ENCODE results near the gene PHEX. TPM values are rescaled to one million over a fixed set of nuclear protein-coding genes. Genes with fewer than 3 reads are reported as not detected.
A peak's percentile ranks its signal among the peaks of the same experiment; 100 is the strongest.

PHEX gene
- total RNA-seq, 4 donors from 2014 or later: 0.14 to 0.20 TPM; not detected in 2

DNA sequence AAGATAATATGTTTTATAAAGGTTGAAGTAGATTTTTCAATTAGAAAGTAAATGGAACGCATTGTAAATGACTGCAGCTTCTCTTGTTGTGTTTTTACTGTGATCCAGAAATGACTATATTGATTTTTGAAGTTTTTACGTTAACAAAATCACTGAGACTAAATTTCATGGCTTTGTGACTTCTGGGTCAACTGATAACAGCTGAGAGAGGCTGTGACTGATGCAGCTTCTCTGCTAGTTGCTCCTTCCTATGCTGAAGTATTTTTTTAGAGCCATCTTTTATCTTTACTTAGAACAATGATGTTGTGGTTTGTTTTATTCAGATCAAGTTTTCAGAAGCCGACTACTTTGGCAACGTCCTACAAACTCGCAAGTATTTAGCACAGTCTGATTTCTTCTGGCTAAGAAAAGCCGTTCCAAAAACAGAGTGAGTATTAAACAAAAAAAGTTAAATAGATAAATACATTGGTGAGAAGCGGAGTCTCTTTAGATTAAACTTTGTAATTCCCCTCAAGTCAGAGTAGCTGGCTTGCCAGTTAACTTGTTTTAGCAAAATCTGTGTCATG lies 145.9 kb downstream of the PHEX start:
- no peak for DNase-seq
- no peak for TF ChIP-seq EP300 (IDR thresholded peaks at IDR 0.05; ENCODE audit: low read depth)
- TF ChIP-seq POLR2AphosphoS5 (IDR thresholded peaks at IDR 0.05): no peak
- TF ChIP-seq, protein P1, sequence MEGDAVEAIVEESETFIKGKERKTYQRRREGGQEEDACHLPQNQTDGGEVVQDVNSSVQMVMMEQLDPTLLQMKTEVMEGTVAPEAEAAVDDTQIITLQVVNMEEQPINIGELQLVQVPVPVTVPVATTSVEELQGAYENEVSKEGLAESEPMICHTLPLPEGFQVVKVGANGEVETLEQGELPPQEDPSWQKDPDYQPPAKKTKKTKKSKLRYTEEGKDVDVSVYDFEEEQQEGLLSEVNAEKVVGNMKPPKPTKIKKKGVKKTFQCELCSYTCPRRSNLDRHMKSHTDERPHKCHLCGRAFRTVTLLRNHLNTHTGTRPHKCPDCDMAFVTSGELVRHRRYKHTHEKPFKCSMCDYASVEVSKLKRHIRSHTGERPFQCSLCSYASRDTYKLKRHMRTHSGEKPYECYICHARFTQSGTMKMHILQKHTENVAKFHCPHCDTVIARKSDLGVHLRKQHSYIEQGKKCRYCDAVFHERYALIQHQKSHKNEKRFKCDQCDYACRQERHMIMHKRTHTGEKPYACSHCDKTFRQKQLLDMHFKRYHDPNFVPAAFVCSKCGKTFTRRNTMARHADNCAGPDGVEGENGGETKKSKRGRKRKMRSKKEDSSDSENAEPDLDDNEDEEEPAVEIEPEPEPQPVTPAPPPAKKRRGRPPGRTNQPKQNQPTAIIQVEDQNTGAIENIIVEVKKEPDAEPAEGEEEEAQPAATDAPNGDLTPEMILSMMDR (IDR thresholded peaks at IDR 0.05): no peak
- TF ChIP-seq POLR2A (IDR thresholded peaks at IDR 0.05): no peak
- H3K36me3 ChIP-seq: no peaks in the 10 kb centered on the region
- H3K9me3 ChIP-seq: no peaks in the 10 kb centered on the region
- no peak overlapping the region for H3K4me3 ChIP-seq
- in situ Hi-C loops (cut with MboI; ENCODE audit: low pct_ligation_motif_present in 1 of 4, low pct_unique_long_range_greater_than_20kb in 1 of 4, low sequenced_read_pairs in 3 of 4) (no loop called here), intact Hi-C loops (cut with DNase I; ENCODE audit: low total_unique reads) (no loop called here)
- 53 to 56% methylated on average over 6 to 7 of the region's 7 CpGs for WGBS, 2 donors (ENCODE audit: low coverage in 1 of 2)
- no peak overlapping the region for H3K27ac ChIP-seq
- no peaks in the 10 kb centered on the region for H3K27me3 ChIP-seq
- H3K4me1 ChIP-seq: no peaks in the 10 kb centered on the region

DNA sequence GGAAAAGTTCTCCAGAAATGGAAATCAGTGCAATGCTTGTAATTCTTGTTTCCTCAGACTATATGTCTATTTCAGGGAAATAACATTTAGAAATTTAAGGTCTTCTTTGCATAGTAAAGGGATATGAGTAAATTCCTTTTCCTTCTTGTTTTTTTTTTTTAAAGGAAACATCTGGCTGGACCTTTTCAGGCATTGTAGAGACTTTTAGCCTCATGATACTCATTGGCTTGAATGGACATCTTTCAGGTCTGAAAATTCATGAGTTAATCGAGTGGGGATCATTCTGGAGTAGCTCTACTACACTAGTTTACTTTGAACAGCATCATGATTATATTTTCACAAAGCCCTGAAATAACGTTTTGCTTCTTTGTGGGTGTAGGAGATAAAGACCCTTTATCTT lies 152.0 kb downstream of the PHEX start:
- Histone ChIP-seq H3K27ac (no peak overlapping the region), H3K27me3 (no peaks in the 10 kb centered on the region), H3K4me1 (no peaks in the 10 kb centered on the region), H3K4me3 (no peak overlapping the region), H3K36me3 (no peaks in the 10 kb centered on the region), H3K9me3 (no peaks in the 10 kb centered on the region)
- 17 to 39% methylated on average over 1 to 2 of the region's 2 CpGs for WGBS, 2 donors (ENCODE audit: low coverage in 1 of 2)
- intact Hi-C loops (cut with DNase I; ENCODE audit: low total_unique reads) (no loop called here), in situ Hi-C loops (cut with MboI; ENCODE audit: low pct_ligation_motif_present in 1 of 4, low pct_unique_long_range_greater_than_20kb in 1 of 4, low sequenced_read_pairs in 3 of 4) (no loop called here)
- TF ChIP-seq EP300 (IDR thresholded peaks at IDR 0.05; ENCODE audit: low read depth): no peak
- no peak for TF ChIP-seq POLR2AphosphoS5 (IDR thresholded peaks at IDR 0.05)
- no peak for TF ChIP-seq POLR2A (IDR thresholded peaks at IDR 0.05)
- TF ChIP-seq, protein P1 (IDR thresholded peaks at IDR 0.05): no peak
- no peak for DNase-seq

DNA sequence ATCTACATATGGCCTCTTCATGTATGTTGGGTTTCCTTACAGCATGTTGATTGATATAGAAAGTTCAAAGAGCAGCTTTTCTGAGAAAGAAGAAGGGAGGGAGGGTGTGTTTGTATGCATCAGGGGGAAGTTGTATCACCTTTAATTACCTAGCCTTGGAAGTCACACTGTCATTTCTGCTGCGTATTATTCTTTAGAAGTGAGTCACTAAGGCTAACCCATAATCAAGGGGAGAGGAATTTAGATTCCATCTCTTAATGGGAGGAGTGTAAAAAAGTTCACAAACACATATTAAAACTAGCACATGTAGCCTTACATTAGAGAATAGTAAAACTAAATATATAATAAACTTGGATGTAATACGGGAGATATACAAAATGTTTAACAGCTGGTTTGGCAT lies 154.0 kb downstream of the PHEX start:
- no peak overlapping the region for H3K4me3 ChIP-seq
- H3K4me1 ChIP-seq: no peaks in the 10 kb centered on the region
- no peaks in the 10 kb centered on the region for H3K27me3 ChIP-seq
- DNase-seq: no peak
- in situ Hi-C loops (cut with MboI; ENCODE audit: low pct_ligation_motif_present in 1 of 4, low pct_unique_long_range_greater_than_20kb in 1 of 4, low sequenced_read_pairs in 3 of 4) (no loop called here), intact Hi-C loops (cut with DNase I; ENCODE audit: low total_unique reads) (no loop called here)
- H3K36me3 ChIP-seq: no peaks in the 10 kb centered on the region
- TF ChIP-seq POLR2A (IDR thresholded peaks at IDR 0.05) (no peak), POLR2AphosphoS5 (IDR thresholded peaks at IDR 0.05) (no peak), EP300 (IDR thresholded peaks at IDR 0.05; ENCODE audit: low read depth) (no peak)
- TF ChIP-seq, protein P1 (IDR thresholded peaks at IDR 0.05): no peak
- no peaks in the 10 kb centered on the region for H3K9me3 ChIP-seq
- H3K27ac ChIP-seq: no peak overlapping the region
- 66 to 86% methylated on average over 1 to 2 of the region's 2 CpGs for WGBS, 2 donors (ENCODE audit: low coverage in 1 of 2)

DNA sequence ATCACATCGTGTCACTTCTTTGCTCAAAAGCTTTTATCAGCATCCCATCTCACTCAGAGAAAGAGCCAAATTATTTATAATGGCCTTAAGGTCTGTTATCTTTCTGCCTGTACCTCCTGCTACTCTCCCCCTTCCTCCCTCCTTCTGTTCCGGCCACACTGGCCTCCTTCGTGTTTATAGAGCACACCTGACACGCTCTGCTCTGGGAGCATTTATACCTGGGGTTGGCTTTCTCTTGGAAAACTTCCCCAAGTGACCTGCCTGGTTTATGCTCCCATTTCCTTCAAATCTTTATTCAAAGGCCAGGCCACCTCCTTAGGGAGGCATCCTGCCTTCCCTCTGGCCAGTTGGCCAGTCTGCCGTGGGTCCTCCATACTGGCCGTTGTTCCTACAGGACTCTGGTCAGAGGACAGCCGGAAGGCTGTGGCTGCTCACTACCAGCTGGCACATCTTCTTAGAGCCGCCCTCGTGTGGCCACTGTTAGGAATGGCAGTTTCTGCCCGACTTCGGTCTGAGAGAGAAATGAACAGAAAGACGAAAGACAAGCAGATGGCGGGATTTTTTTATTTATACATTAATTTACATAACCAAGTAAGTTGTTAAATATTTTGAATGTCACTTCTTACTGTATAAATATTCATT lies 160.4 kb downstream of the PHEX start:
- DNase-seq: peak; percentile 64
- WGBS, 2 donors (ENCODE audit: low coverage in 1 of 2): 19 to 53% methylated on average over 2 to 13 of the region's 13 CpGs
- intact Hi-C loops (cut with DNase I; ENCODE audit: low total_unique reads): no loop called here
- no peak overlapping the region for H3K4me3 ChIP-seq
- in situ Hi-C loops (cut with MboI; ENCODE audit: low pct_ligation_motif_present in 1 of 4, low pct_unique_long_range_greater_than_20kb in 1 of 4, low sequenced_read_pairs in 3 of 4): no loop called here
- TF ChIP-seq, protein P1 (IDR thresholded peaks at IDR 0.05): peak; percentile 55 to 81 (median 60)
- TF ChIP-seq POLR2A (IDR thresholded peaks at IDR 0.05) (no peak), POLR2AphosphoS5 (IDR thresholded peaks at IDR 0.05) (no peak), EP300 (IDR thresholded peaks at IDR 0.05; ENCODE audit: low read depth) (no peak)
- H3K27me3 ChIP-seq: no peaks in the 10 kb centered on the region
- H3K4me1 ChIP-seq: no peaks in the 10 kb centered on the region
- no peaks in the 10 kb centered on the region for H3K36me3 ChIP-seq
- H3K9me3 ChIP-seq: no peaks in the 10 kb centered on the region
- H3K27ac ChIP-seq: no peak overlapping the region
